Gastrocnemius medialis (tissue), 4 donors: Measurements from ENCODE around the gene C10orf71.

Source experiments
- POLR2A ChIP-seq, 2 donors: fragments of 450-650 bp; IDR thresholded peaks; one replicate each; pipeline ENCODE4 v1.6.1; 2017; ENCODE audit warnings: antibody characterized with exemption in 2 of 2, mild to moderate bottlenecking in 2 of 2, moderate library complexity in 2 of 2
- TF ChIP-seq, protein P1 (sequence below), 5 experiments: fragments of 450-650 bp in 3 of 5; fragments of 200-600 bp in 2 of 5; sonication (generic) in 2 of 5; IDR thresholded peaks in 4 of 5; conservative IDR thresholded peaks in 1 of 5; 1 replicate in 4 of 5; 2 replicates in 1 of 5; pipeline ENCODE4 v1.5.1; 2016 to 2019; ENCODE audit warnings: antibody characterized with exemption in 5 of 5, mild to moderate bottlenecking in 3 of 5, moderate library complexity in 3 of 5

DNA sequence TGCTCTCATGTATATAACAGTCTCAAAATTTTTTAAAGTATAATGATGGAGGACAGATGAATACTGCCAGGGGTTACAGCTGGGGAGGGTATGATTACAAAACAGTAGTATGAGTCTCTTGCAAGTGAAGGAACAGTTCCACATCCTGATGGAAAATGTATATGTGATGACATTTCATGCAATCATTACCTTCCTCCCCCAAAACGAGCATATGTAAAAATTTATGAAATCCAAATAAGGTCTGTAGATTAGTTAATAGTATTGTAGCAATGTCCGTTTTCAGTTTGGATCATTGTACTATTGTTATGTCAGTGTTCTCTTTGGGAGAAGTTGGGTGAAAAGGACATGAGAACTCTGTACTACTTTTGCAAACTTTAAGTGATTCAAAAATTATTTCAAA lies 58.9 kb downstream of the C10orf71 start:
- TF ChIP-seq, protein P1, sequence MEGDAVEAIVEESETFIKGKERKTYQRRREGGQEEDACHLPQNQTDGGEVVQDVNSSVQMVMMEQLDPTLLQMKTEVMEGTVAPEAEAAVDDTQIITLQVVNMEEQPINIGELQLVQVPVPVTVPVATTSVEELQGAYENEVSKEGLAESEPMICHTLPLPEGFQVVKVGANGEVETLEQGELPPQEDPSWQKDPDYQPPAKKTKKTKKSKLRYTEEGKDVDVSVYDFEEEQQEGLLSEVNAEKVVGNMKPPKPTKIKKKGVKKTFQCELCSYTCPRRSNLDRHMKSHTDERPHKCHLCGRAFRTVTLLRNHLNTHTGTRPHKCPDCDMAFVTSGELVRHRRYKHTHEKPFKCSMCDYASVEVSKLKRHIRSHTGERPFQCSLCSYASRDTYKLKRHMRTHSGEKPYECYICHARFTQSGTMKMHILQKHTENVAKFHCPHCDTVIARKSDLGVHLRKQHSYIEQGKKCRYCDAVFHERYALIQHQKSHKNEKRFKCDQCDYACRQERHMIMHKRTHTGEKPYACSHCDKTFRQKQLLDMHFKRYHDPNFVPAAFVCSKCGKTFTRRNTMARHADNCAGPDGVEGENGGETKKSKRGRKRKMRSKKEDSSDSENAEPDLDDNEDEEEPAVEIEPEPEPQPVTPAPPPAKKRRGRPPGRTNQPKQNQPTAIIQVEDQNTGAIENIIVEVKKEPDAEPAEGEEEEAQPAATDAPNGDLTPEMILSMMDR (IDR thresholded peaks at IDR 0.05 in 4 of 5, conservative IDR thresholded peaks at IDR 0.05 in 1 of 5), result no peak
- TF ChIP-seq POLR2A (IDR thresholded peaks at IDR 0.05), result no peak
